Astrocyte (in vitro differentiated cells and primary cell): Measurements from ENCODE around the gene SH3RF2.

Source experiments
- EZH2 ChIP-seq: IDR thresholded peaks from 2 replicates; pipeline ENCODE4 v1.6.1; 2012; ENCODE audit warnings: mild to moderate bottlenecking, low read length, inconsistent platforms; ENCODE audit not compliant: insufficient read depth
- TF ChIP-seq, protein P1 (sequence below): IDR thresholded peaks from 2 replicates; pipeline ENCODE4 v1.5.1; 2011; ENCODE audit warnings: low read depth, mild to moderate bottlenecking, inconsistent platforms, low read length, moderate library complexity; ENCODE audit not compliant: insufficient read depth

DNA sequence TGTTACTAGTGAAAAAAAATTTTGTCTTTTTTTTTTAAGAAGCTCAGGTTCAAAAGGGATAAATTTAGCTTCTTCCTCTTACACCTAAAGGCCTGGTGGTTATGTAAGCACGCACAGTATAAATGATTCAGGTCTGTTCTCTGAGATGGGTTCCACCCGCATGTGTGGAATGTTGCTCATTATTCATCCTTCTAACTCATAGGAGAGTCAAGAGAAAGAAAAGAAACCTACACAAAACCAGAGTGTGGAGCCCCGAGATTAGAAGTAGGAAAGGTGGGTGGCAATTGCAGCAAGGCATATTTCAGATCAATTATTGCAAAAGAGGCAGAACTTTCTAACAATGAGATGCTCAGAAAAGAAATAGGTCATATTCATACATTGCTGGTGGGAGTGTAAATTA, 155.5 kb downstream of the SH3RF2 start:
- TF ChIP-seq, protein P1, sequence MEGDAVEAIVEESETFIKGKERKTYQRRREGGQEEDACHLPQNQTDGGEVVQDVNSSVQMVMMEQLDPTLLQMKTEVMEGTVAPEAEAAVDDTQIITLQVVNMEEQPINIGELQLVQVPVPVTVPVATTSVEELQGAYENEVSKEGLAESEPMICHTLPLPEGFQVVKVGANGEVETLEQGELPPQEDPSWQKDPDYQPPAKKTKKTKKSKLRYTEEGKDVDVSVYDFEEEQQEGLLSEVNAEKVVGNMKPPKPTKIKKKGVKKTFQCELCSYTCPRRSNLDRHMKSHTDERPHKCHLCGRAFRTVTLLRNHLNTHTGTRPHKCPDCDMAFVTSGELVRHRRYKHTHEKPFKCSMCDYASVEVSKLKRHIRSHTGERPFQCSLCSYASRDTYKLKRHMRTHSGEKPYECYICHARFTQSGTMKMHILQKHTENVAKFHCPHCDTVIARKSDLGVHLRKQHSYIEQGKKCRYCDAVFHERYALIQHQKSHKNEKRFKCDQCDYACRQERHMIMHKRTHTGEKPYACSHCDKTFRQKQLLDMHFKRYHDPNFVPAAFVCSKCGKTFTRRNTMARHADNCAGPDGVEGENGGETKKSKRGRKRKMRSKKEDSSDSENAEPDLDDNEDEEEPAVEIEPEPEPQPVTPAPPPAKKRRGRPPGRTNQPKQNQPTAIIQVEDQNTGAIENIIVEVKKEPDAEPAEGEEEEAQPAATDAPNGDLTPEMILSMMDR = no peak
- TF ChIP-seq EZH2 = no peak
